ENCODE results near the gene VPS39.

DNA sequence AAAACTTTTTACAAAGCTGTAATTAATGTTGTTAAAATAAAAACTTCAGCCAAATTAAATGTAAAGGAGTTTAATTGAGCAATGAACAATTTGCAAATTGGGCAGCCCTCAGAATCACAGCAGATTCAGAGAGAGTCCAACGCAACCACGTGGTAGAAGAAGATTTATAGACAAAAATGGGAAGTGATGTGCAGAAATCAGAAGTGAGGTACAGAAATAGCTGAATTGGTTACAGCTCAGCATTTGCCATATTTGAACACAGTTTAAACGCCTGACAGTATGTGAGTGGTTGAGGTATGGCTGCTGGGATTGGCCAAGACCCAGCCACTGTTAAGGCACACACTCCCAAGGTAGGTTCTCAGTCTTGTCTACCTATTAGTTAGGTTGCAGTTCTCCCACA, 99.3 kb downstream of the VPS39 start:
- TF ChIP-seq KHSRP (IDR thresholded peaks at IDR 0.05) (no peak), EZH2 (IDR thresholded peaks at IDR 0.05; ENCODE audit: borderline replicate concordance, low read depth, low read length) (no peak), NFXL1 (CRISPR knock-in tag; IDR thresholded peaks at IDR 0.05) (no peak)

Measured in K562 (cell line).